ENCODE data around the gene AHNAK2.

DNA sequence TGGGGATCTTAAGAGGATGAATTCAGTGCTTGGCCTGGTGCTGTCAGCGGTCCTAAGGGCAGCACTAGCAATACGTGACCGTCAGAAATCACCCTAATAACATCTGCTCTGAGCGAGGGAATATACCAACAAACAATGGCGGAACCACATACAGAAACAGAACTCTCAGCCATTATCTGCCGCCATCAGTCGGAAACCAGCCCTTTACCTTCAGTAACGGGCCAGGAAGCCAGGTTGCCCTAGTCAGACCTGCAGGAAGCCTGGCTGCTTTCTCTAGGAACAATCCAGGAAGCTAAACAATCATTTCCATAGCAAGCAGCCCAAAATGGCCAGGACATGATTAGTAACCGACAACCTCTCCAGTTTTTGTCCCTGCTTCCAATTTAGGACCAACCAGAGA, 37.1 kb upstream of the AHNAK2 start:
- TF ChIP-seq EZH2 (IDR thresholded peaks at IDR 0.05; ENCODE audit: borderline replicate concordance, low read length), result no peak
- TF ChIP-seq, protein P1, sequence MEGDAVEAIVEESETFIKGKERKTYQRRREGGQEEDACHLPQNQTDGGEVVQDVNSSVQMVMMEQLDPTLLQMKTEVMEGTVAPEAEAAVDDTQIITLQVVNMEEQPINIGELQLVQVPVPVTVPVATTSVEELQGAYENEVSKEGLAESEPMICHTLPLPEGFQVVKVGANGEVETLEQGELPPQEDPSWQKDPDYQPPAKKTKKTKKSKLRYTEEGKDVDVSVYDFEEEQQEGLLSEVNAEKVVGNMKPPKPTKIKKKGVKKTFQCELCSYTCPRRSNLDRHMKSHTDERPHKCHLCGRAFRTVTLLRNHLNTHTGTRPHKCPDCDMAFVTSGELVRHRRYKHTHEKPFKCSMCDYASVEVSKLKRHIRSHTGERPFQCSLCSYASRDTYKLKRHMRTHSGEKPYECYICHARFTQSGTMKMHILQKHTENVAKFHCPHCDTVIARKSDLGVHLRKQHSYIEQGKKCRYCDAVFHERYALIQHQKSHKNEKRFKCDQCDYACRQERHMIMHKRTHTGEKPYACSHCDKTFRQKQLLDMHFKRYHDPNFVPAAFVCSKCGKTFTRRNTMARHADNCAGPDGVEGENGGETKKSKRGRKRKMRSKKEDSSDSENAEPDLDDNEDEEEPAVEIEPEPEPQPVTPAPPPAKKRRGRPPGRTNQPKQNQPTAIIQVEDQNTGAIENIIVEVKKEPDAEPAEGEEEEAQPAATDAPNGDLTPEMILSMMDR (conservative IDR thresholded peaks at IDR 0.05 in 1 of 2, IDR thresholded peaks at IDR 0.05 in 1 of 2; ENCODE audit: extremely low read depth in 1 of 2, insufficient read depth in 1 of 2, low read depth in 1 of 2, low read length in 2 of 2), result no peak
